HEK293 (cell line): Measurements from ENCODE around the gene HIGD1A.

Experiments
- ZNF777 ChIP-seq: fragments of 450-650 bp; formaldehyde crosslinking; IDR thresholded peaks from 2 replicates; pipeline ENCODE4 v1.5.1; 2017; ENCODE audit warnings: missing biosample characterization, missing genetic modification characterization, borderline replicate concordance
- ZNF792 ChIP-seq: fragments of 450-650 bp; formaldehyde crosslinking; IDR thresholded peaks from 2 replicates; pipeline ENCODE4 v1.5.1; 2016; ENCODE audit warnings: missing biosample characterization, missing genetic modification characterization
- TF ChIP-seq, protein P1 (sequence below): fragments of 450-650 bp; formaldehyde crosslinking; IDR thresholded peaks from 2 replicates; pipeline ENCODE4 v1.5.1; 2016; ENCODE audit warnings: missing biosample characterization, missing genetic modification characterization

DNA sequence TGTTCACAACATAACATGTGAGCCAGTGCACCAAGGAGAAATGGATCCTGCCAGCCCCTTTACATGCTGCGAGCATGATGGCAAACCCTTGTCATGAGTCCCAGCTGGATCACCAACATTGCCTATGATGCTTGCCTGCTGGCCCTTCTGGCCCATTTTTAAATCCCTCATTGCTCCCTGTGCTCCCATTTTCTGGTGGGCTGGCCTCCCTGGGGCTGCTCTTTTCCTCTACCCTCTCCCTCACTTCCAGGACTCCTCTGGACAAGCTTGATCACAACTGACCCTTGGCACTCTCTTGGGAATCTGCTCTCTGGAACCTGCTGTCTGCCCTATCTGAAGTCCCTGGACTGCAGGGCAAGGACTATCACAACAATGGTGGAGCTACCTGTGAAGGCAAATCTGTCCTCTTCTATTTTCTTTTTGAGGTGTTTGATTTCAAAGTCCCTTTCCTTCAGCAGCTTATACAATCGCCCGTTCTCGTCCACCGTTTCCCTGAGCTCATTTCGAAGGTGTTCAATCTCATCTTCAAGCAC, 47.5 kb downstream of the HIGD1A start:
- no peak for TF ChIP-seq ZNF777 (tag by site-specific recombination)
- TF ChIP-seq, protein P1, sequence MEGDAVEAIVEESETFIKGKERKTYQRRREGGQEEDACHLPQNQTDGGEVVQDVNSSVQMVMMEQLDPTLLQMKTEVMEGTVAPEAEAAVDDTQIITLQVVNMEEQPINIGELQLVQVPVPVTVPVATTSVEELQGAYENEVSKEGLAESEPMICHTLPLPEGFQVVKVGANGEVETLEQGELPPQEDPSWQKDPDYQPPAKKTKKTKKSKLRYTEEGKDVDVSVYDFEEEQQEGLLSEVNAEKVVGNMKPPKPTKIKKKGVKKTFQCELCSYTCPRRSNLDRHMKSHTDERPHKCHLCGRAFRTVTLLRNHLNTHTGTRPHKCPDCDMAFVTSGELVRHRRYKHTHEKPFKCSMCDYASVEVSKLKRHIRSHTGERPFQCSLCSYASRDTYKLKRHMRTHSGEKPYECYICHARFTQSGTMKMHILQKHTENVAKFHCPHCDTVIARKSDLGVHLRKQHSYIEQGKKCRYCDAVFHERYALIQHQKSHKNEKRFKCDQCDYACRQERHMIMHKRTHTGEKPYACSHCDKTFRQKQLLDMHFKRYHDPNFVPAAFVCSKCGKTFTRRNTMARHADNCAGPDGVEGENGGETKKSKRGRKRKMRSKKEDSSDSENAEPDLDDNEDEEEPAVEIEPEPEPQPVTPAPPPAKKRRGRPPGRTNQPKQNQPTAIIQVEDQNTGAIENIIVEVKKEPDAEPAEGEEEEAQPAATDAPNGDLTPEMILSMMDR (tag by site-specific recombination): no peak
- TF ChIP-seq ZNF792 (tag by site-specific recombination): no peak
